K562 (cell line): Measurements from ENCODE around the gene GDF15. TPM values are rescaled to one million over a fixed set of nuclear protein-coding genes. Genes with fewer than 3 reads are reported as not detected.

ENCODE experiments used
- DLX4 ChIP-seq: fragments of 250-450 bp; sonication (Bioruptor Pico); IDR thresholded peaks from 2 replicates; pipeline ENCODE4 v1.6.1; 2021; ENCODE audit warnings: mild to moderate bottlenecking
- E2F3 ChIP-seq: fragments of 250-450 bp; sonication (Bioruptor Pico); IDR thresholded peaks from 2 replicates; pipeline ENCODE4 v1.4.0; 2020; ENCODE audit warnings: mild to moderate bottlenecking
- ELF2 ChIP-seq: fragments of 250-450 bp; sonication (Bioruptor Pico); IDR thresholded peaks from 2 replicates; pipeline ENCODE4 v1.5.0; 2021; ENCODE audit warnings: mild to moderate bottlenecking
- FOXJ2 ChIP-seq: fragments of 200-800 bp; sonication (Bioruptor generic); IDR thresholded peaks from 2 replicates; pipeline ENCODE4 v1.6.1; 2016; ENCODE audit warnings: missing genetic modification characterization, missing compliant biosample characterization
- HNRNPH1 ChIP-seq: fragments of 200-400 bp; formaldehyde crosslinking; optimal IDR thresholded peaks from 2 replicates; pipeline ENCODE3; 2017; ENCODE audit warnings: low read depth, mild to moderate bottlenecking, low read length, moderate library complexity
- MCM7 ChIP-seq, 2 experiments: fragments of 450-650 bp; IDR thresholded peaks; 2 replicates each; pipeline ENCODE4 v1.6.1; 2016 to 2018
- MED1 ChIP-seq: sonication (generic); formaldehyde crosslinking; IDR thresholded peaks from 2 replicates; pipeline ENCODE4 v1.8.1; 2023; ENCODE audit warnings: missing genetic modification reagents, borderline replicate concordance
- MEF2D ChIP-seq: conservative IDR thresholded peaks from 2 replicates; pipeline ENCODE4 v1.6.1; 2016; ENCODE audit warnings: low read depth, missing genetic modification characterization, missing compliant biosample characterization
- NCOA4 ChIP-seq: fragments of 450-650 bp; IDR thresholded peaks from 2 replicates; pipeline ENCODE4 v1.6.1; 2018; ENCODE audit warnings: mild to moderate bottlenecking; ENCODE audit not compliant: partially characterized antibody
- NR0B1 ChIP-seq: fragments of 450-650 bp; IDR thresholded peaks from one replicate; pipeline ENCODE4 v1.6.1; 2018; ENCODE audit warnings: mild to moderate bottlenecking, moderate library complexity; ENCODE audit not compliant: partially characterized antibody
- PHF20 ChIP-seq: fragments of 450-650 bp; IDR thresholded peaks from 2 replicates; pipeline ENCODE4 v1.6.1; 2018; ENCODE audit not compliant: partially characterized antibody
- POLR2AphosphoS5 ChIP-seq: IDR thresholded peaks from 2 replicates; pipeline ENCODE4 v1.6.1; 2011; ENCODE audit warnings: mild to moderate bottlenecking, low read depth, low read length, moderate library complexity; ENCODE audit not compliant: control insufficient read depth, insufficient read depth
- RBM14 ChIP-seq: fragments of 200-400 bp; formaldehyde crosslinking; IDR thresholded peaks from 2 replicates; pipeline ENCODE4 v1.6.1; 2018; ENCODE audit warnings: low read depth, mild to moderate bottlenecking, low read length, moderate library complexity, borderline replicate concordance; ENCODE audit not compliant: insufficient read depth
- SREBF1 ChIP-seq: fragments of 150-350 bp; IDR thresholded peaks from 2 replicates; pipeline ENCODE4 v1.6.1; 2014; ENCODE audit warnings: antibody characterized with exemption, low read depth, low read length, borderline replicate concordance
- TARDBP ChIP-seq: fragments of 450-650 bp; IDR thresholded peaks from 2 replicates; pipeline ENCODE4 v1.6.1; 2016
- THAP7 ChIP-seq: fragments of 250-450 bp; sonication (Bioruptor Pico); IDR thresholded peaks from 2 replicates; pipeline ENCODE4 v1.5.0; 2021
- ZKSCAN1 ChIP-seq: fragments of 150-350 bp; IDR thresholded peaks from 2 replicates; pipeline ENCODE4 v1.6.1; 2016; ENCODE audit warnings: low read depth, low read length
- ZKSCAN3 ChIP-seq: fragments of 250-450 bp; sonication (Bioruptor Pico); IDR thresholded peaks from 2 replicates; pipeline ENCODE4 v1.4.0; 2020
- ZNF24 ChIP-seq: fragments of 450-650 bp; IDR thresholded peaks from 2 replicates; pipeline ENCODE4 v1.6.1; 2016
- ZNF699 ChIP-seq: fragments of 250-450 bp; sonication (Bioruptor Pico); IDR thresholded peaks from 2 replicates; pipeline ENCODE4 v1.8.0; 2021; ENCODE audit warnings: mild to moderate bottlenecking, moderate library complexity; ENCODE audit not compliant: insufficient replicate concordance
- ZNF780A ChIP-seq: fragments of 250-450 bp; sonication (Bioruptor Pico); IDR thresholded peaks from 2 replicates; pipeline ENCODE4 v1.5.0; 2021; ENCODE audit warnings: mild to moderate bottlenecking
- polyA plus RNA-seq, 8 experiments: library from polyadenylated mRNA; depleted of rRNA in 4 of 8; stranded (reverse) in 5 of 8; unstranded in 3 of 8; fragments of >200 nt; fragmentation: Nextera tagmentation in 2 of 8; fragmentation: Illumina TruSeq in 1 of 8; extraction: Ambion mirVana in 2 of 8; extraction: Trizol in 1 of 8; gene quantifications; 2 replicates each; pipeline versions ENCODE4 v1.2.1 to v1.2.3, GENCODE V29; 2011 to 2014; ENCODE audit warnings: inconsistent platforms in 1 of 8, missing spikeins in 1 of 8
- total RNA-seq, 7 experiments: library from RNA; depleted of rRNA in 6 of 7; stranded (reverse); fragments of >200 nt in 6 of 7; fragmentation: Illumina TruSeq in 2 of 7; extraction: Trizol in 2 of 7; gene quantifications; 2 replicates each; pipeline versions ENCODE4 v1.2.1 to v1.2.3, GENCODE V29; 2011 to 2021; ENCODE audit warnings: low replicate concordance in 1 of 7
- TF ChIP-seq, protein P1 (sequence below): fragments of 450-650 bp; conservative IDR thresholded peaks from 2 replicates; pipeline ENCODE4 v1.6.1; 2016; ENCODE audit warnings: missing genetic modification characterization, low read depth, mild to moderate bottlenecking, missing compliant biosample characterization, moderate library complexity
- TF ChIP-seq, protein P2 (sequence below): fragments of 450-650 bp; IDR thresholded peaks from 2 replicates; pipeline ENCODE4 v1.7.0; 2016; ENCODE audit warnings: borderline replicate concordance
- TF ChIP-seq, protein P3 (sequence below): fragments of 450-650 bp; formaldehyde crosslinking; IDR thresholded peaks from 2 replicates; pipeline ENCODE4 v1.4.0; 2020; ENCODE audit warnings: mild to moderate bottlenecking, moderate library complexity

GDF15 gene
- total and polyA plus RNA-seq, 9 of the 15 experiments (the other 6 are each of a cell fraction or from before 2014, with no cell fraction given), result 2.3 to 82.4 (median 12.5) TPM

- TF ChIP-seq, protein P1, sequence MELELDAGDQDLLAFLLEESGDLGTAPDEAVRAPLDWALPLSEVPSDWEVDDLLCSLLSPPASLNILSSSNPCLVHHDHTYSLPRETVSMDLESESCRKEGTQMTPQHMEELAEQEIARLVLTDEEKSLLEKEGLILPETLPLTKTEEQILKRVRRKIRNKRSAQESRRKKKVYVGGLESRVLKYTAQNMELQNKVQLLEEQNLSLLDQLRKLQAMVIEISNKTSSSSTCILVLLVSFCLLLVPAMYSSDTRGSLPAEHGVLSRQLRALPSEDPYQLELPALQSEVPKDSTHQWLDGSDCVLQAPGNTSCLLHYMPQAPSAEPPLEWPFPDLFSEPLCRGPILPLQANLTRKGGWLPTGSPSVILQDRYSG (tag), result no peak; the same call in 1 of the 2 replicates
- TF ChIP-seq ZNF699 (CRISPR knock-in tag) (no peak), ZKSCAN3 (CRISPR knock-in tag) (no peak; the same call in 1 of the 2 replicates), RBM14 (no peak), SREBF1 (no peak), HNRNPH1 (no peak), E2F3 (no peak), NR0B1 (no peak), MCM7 (IDR thresholded peaks at IDR 0.05) (no peak), FOXJ2 (tag) (no peak), MEF2D (tag) (no peak), NCOA4 (no peak), ZKSCAN1 (no peak), TARDBP (no peak), DLX4 (no peak), PHF20 (no peak), ELF2 (CRISPR knock-in tag) (no peak), THAP7 (CRISPR knock-in tag) (no peak), POLR2AphosphoS5 (no peak), MED1 (CRISPR knock-in tag) (no peak), ZNF24 (no peak), ZNF780A (no peak)
- TF ChIP-seq, protein P2, sequence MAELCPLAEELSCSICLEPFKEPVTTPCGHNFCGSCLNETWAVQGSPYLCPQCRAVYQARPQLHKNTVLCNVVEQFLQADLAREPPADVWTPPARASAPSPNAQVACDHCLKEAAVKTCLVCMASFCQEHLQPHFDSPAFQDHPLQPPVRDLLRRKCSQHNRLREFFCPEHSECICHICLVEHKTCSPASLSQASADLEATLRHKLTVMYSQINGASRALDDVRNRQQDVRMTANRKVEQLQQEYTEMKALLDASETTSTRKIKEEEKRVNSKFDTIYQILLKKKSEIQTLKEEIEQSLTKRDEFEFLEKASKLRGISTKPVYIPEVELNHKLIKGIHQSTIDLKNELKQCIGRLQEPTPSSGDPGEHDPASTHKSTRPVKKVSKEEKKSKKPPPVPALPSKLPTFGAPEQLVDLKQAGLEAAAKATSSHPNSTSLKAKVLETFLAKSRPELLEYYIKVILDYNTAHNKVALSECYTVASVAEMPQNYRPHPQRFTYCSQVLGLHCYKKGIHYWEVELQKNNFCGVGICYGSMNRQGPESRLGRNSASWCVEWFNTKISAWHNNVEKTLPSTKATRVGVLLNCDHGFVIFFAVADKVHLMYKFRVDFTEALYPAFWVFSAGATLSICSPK, result no peak
- TF ChIP-seq, protein P3, sequence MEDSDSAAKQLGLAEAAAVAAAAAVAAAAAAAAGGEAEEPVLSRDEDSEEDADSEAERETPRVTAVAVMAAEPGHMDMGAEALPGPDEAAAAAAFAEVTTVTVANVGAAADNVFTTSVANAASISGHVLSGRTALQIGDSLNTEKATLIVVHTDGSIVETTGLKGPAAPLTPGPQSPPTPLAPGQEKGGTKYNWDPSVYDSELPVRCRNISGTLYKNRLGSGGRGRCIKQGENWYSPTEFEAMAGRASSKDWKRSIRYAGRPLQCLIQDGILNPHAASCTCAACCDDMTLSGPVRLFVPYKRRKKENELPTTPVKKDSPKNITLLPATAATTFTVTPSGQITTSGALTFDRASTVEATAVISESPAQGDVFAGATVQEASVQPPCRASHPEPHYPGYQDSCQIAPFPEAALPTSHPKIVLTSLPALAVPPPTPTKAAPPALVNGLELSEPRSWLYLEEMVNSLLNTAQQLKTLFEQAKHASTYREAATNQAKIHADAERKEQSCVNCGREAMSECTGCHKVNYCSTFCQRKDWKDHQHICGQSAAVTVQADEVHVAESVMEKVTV, result no peak
Measured at GRCh38 chr19:18373407-18373891, 12.5 kb upstream of the GDF15 start (continued).
